HG03097 (cell line): Measurements from ENCODE around the gene PTPN1.

Experiments
- ATAC-seq: cut with Tn5 transposase; IDR thresholded peaks from one replicate; pipeline ENCODE4 v1.9.1; 2021; ENCODE audit not compliant: unreplicated experiment, low FRiP score

The PTPN1 gene

DNA sequence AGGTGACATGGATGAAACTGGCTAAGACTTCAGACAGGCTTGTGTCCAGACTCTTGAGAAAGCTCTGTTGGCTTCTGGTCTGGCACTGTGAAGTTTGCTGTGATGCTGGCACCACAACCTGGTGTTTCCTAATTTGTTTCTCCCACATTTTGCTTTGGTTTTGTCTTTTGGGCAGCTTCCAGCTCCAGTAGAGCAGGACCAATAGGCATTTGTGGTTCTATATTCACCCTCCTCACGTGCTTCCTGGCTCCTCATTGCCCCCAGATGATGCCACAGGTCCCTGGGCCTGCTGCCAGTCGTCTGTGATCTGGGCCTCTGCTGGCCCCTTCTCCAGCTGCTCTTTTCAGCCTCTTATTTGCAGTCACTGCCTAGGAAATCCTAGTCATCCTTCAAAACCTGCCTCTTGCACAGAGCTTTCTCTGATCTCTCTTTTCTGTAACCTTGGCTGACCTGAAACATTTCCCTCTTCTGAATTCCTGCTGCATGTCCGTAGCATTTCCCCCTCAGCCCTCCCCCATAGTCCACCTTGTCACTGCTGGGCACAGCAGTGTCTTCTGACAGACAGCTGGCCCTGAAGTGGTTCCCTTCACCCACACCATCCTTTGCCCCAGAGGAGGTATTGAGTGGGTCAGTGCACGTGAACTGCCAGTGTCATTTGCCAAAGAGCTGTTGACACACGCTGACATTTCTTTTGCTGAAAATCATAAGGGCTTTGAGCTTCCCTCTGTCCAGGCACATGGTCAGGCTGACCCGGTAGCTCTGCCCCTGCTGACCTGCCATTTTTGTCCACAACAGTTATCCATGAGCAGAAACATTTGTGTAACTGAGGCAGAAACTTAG is 63.0 kb downstream of the PTPN1 start:
- no peak for ATAC-seq

DNA sequence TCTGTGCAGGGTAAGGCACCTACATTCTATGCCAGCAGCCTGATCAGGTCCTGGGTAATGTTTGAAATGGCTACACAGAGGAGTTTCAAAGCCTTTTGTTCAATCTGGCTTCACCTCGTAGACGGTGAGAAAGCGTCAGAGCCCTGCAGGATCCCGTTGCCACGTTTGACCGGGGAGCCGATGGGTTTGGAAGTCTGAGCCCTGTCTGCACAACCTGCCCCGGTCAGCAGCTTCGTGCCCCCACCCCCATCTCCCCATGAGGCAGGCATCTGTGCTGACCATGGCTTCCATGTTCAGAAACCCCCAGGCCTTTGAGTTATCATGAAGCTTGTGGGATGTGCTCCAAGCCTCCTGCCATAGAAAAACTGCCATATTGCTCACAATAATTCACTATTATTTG is 63.9 kb downstream of the PTPN1 start:
- no peak for ATAC-seq

DNA sequence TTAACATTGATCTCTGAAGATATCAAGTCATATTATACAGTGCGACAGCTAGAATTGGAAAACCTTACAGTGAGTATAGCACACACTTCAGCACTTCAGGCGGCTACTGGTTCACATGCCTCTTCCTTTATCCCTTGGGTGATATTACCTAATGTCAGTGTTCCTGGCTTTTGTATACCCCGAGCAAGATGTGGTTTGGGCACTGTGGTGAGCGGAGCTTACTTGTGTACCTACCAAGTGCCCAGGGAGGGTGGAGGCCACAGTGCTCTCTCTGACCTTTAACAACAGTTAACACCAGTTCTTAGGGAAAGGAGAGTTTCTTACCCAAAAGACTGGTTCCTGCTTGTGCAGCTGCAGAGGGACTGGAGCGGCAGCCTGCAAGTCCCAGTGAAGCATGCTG is 64.4 kb downstream of the PTPN1 start:
- ATAC-seq, result no peak

DNA sequence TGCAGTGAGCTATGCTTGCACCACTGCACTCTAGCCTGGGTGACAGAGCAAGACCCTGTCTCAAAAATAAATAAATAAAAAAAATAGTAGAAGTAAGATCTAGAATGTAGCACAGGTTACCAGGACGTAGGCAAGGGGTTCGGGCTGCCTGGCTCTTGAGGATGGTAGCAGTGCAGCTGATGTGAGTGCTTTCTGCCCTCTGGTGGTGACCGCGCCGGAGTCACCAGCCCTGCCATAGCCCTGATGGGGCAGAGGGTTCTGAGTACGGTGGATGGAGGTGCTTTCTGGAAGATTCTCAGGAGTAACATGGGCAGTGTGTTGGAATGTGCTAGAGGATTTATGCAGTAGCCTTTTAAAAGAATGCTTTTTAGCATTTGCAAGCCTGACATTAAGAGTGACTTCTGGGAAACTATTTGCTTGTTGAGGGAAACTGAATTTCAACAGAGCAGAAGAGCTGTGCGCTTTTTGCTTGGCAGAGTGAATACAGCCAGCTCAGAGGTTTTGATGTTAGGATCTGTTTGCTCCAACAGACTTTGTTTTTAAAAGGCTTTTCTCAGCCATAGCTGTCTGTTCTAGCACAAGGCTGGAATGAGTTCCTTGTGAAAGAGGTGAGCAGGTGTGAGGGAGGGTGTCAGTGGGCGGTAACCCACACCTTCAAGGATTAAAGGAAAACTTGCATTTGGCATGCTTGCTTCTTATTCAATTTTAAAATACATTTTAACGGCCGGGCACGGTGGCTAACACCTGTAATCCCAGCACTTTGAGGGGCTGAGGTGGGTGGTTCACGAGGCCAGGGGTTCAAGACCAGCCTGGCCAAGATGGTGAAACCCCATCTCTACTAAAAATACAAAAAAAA is 65.9 kb downstream of the PTPN1 start:
- no peak for ATAC-seq

DNA sequence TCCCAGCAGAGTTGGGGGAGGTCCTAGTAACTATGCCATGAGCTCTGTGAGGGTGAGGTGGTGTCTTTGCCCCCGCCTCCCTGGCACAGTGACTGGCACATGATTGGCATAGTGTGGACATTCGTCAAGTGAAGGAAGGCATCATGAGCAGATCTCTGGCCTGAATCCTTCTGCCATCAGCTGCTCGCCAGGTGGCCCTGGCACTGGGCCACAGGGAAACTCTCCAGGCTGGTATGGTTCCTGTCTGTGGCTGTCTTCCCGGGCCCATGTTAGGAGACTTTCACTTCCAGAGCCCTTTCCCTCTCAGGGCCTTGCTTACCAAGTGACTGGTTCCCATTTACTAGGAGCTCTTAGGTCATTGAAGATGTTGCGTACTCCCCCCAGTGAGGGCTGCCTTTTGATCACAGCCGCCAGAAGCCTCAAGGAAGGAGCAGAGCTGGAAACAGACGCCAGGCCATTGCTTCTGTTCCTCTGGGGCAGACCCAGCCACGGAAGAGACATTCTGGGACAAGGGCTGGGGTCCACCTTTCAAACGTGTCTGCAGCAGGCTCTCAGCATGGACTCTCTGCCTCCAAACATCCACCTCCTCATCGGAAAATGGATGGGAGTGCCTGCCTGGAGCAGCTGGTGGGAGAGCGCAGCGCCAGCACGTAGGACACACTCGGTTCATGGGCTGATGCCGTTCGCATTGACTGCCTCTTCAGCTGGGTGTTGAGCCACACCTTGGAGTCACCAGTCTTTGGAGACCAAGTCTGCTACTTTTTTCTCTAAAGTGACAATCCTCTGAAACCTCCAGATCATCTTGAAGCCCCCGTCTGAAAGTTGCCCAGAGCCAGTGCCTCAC is 67.2 kb downstream of the PTPN1 start:
- ATAC-seq, result no peak

DNA sequence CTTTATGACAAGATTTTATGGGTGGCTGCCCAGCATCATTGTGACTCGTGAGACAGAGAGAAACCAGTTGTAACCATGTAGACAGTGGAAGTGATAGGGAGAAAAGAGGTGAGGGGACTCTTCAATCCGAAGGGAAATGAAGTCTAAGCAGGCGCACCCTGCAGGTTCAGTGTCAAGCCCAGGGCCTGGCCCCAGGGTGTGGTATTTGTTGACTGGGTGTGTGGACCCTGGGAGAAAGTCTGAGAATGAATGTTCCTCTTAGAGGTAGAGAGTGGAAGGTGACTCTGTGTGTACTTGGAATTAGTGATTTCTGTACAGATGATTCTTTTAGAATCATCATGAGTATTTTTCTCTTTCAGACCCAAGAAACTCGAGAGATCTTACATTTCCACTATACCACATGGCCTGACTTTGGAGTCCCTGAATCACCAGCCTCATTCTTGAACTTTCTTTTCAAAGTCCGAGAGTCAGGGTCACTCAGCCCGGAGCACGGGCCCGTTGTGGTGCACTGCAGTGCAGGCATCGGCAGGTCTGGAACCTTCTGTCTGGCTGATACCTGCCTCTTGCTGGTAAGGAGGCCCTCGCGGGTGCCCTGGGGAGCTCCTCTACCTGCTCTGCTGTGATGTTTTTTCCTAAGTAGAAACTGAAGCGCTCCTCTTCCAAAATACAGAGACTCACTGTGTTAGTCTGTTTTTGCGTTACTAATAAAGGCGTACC is 68.0 kb downstream of the PTPN1 start:
- no peak for ATAC-seq

DNA sequence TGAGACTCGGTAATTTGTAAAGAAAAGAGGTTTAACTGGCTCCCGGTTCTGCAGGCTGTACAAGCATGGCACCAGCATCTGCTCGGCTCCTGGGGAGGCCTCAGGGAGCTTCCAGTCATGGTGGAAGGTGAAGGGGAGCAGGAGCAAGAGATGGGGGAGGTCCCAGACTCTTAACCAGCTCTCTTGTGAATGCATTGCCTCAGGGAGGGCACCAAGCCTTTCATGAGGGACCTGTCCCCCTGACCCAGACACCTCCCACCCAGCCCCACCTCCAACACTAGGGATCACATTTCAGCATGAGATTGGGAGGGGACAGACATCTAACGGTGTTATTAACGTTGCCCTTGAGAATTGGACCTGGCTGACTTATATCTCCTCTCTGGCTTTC is 68.6 kb downstream of the PTPN1 start:
- no peak for ATAC-seq

DNA sequence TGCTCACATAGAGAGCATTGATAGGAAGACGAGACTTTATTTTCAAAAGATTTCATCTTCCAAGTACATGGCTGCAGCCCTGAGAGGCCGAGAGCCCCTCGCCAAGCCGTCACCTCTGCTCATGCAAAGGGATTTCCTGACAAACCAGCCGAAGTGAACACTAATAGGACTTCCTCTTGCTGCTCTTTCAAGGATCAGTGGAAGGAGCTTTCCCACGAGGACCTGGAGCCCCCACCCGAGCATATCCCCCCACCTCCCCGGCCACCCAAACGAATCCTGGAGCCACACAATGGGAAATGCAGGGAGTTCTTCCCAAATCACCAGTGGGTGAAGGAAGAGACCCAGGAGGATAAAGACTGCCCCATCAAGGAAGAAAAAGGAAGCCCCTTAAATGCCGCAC is 69.3 kb downstream of the PTPN1 start:
- ATAC-seq, result no peak

DNA sequence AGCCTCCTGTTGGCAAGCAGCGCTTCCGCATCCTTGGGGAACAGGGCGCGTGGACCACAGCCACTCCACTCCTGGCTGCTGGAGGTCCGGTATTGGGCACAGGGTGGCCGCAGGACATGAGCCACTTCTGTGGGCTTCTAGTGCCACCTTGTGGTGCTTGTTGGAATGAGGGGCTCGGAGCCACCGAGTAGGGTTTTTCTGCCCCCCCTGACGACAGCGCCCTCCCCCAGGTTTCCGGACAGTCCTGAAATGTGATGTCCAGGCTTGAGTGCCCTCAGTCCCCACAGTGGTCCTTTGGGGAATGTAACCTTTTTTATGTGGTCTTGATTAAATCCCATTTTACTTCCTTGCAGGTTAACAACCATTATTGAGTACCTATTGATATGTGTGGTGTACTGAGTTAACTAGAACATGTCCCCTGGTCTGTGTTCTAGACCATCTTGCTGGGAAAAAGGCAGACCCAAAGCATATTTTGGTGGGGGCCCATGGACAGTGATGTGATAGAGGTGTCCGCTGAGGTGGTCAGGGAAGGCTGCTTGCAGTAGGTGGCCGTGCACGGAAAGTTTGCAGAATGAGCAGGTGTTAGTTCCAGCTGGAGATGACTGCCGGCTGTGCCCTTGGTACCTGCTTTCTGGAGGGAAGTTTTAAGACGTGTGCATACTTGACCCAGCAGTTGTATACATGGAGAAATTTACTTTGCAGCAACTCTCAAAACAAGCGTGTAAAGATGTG is 70.0 kb downstream of the PTPN1 start:
- ATAC-seq, result no peak

DNA sequence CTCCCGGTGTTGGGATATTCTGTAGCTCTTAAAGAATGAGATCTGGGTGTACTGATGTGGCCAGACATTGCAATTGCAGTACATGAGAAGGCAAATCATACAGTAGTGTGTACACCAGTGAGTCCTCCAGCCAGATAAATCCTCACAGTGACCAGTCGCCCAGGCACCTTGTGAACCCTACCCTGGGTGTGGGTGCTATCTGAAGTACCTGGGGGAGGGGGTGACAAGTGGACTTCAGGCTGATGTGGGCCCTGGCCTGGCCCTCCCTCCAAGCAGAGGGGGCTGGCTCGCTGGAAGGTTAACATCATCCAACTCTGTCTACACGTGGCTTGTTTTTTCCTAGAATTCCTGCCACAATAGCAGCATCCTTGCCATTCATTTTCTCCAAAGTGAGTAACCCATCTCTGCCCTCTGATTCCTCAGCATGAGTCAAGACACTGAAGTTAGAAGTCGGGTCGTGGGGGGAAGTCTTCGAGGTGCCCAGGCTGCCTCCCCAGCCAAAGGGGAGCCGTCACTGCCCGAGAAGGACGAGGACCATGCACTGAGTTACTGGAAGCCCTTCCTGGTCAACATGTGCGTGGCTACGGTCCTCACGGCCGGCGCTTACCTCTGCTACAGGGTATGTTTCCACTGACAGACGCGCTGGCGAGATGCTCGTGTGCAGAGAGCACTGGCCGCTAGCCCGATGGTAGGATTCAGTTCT is 70.8 kb downstream of the PTPN1 start:
- ATAC-seq, result no peak

DNA sequence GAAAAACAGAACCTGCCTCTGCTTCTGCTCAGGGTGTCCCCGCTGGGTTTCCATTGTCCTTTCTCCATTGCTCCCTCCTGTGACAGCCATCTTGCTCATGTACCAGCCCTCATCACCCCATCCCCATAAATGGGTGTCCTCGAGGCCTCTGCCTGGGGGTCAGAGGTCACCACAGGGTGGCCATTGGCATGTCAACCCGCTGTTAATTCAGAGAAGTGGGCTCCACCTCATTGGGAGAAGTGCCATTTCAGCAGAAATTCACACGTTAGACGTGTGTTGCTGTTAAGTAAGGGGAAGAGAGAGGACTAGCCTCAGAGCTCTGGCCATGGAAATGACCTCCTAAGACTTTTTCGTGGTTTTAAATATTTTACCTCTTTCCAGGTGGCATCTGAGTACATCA is 71.9 kb downstream of the PTPN1 start:
- ATAC-seq, result no peak

DNA sequence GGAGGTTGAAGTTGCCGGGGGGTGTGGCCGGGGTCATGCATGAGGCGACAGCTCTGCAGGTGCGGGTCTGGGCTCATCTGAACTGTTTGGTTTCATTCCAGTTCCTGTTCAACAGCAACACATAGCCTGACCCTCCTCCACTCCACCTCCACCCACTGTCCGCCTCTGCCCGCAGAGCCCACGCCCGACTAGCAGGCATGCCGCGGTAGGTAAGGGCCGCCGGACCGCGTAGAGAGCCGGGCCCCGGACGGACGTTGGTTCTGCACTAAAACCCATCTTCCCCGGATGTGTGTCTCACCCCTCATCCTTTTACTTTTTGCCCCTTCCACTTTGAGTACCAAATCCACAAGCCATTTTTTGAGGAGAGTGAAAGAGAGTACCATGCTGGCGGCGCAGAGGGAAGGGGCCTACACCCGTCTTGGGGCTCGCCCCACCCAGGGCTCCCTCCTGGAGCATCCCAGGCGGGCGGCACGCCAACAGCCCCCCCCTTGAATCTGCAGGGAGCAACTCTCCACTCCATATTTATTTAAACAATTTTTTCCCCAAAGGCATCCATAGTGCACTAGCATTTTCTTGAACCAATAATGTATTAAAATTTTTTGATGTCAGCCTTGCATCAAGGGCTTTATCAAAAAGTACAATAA is 72.5 kb downstream of the PTPN1 start:
- no peak for ATAC-seq

DNA sequence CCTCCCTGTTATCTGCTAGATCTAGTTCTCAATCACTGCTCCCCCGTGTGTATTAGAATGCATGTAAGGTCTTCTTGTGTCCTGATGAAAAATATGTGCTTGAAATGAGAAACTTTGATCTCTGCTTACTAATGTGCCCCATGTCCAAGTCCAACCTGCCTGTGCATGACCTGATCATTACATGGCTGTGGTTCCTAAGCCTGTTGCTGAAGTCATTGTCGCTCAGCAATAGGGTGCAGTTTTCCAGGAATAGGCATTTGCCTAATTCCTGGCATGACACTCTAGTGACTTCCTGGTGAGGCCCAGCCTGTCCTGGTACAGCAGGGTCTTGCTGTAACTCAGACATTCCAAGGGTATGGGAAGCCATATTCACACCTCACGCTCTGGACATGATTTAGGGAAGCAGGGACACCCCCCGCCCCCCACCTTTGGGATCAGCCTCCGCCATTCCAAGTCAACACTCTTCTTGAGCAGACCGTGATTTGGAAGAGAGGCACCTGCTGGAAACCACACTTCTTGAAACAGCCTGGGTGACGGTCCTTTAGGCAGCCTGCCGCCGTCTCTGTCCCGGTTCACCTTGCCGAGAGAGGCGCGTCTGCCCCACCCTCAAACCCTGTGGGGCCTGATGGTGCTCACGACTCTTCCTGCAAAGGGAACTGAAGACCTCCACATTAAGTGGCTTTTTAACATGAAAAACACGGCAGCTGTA is 73.4 kb downstream of the PTPN1 start:
- ATAC-seq, result no peak

DNA sequence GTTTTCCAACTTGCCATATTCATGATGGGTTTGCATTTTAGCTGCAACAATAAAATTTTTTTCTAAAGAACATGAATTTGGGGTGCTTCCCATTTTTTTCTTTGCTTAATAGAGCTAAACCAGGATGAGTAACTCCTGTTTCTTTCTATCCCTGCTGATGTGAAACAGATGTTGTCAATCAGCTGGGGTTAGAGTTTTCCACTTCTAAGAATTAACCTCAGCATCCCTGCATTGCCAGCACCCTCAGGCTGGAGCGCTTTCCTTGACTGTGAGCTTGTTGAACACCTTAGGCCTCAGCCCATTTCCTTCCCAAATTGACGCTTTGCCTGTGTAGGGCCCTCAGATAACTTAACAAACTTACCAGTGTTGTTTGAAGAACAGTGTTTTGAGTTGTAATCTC is 74.5 kb downstream of the PTPN1 start:
- no peak for ATAC-seq

DNA sequence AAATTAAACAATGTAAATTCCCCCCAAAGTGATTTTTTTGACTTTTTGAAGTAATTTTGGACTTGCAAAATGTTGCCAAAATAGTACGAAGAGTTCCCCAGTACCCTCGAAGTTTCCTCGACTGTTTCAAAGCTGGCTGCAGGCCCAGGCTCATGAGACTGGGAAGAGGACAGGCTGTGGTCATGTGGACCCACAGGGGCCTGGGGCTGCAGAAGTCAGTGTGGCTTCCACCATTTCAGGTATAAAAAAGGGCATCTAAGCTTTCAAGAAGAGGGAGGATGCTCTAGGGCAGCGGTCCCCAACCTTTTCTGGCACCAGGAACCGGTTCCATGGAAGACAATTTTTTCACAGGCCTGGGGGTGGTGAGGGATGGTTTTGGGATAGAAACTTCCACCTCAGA is 75.0 kb downstream of the PTPN1 start:
- no peak for ATAC-seq

DNA sequence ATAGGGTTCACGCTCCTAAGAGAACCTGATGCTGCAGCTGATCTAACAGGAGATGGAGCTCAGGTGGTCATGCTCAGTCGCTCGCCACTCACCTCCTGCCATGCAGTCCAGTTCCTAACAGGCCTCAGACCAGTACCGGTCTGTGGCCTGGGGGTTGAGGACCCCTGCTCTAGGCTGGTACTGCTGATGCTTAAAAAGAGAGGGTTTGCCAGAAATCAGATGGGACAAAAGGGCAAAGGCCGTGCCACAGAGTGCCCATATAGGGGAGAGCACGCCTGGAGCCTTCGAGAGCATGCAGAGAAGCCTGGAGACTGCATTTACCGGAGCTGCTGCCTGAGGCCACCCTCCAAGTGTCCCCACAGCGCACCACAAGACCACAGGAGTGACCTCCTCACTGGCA is 75.5 kb downstream of the PTPN1 start:
- no peak for ATAC-seq

DNA sequence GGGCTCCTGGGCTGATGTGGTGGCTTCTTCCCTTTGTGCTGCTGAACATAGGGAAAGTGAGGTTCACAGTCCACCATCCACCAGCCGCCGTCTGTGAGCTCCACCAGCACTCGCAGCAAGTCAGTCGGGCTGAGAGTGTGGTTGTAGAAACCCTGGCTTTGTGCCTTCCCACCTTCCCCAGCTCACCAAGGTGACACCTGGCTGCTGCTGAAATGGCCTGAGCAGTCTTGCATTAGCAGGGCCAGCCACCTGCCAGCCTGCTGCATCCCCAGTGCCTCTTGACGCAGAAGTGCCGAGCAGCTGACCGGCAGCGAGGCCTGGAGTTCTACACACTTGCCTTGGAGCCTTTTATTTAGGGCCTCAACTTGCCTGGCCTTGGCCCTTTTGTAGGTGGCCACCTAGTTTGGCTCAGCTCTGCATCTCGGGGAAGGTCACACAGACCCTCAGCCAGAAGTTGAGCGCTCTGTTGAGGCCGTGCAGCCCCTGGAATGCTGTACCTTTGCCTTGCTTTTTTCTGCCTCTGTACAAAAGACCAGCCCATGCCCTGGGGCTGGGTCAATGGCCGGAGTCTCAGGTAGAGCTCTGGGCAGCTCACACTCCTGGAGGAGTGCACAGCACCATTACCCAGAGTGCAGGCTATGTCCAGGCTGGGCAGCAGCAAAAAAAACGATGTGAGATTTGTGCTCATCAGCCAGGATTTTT is 76.5 kb downstream of the PTPN1 start:
- no peak for ATAC-seq
